H7 (cell line): Measurements from ENCODE around the gene COL9A3. TPM values are rescaled to one million over a fixed set of nuclear protein-coding genes. Genes with fewer than 3 reads are reported as not detected.
A peak's percentile ranks its signal among the peaks of the same experiment; 100 is the strongest.

Experiments
- DNase-seq: peaks from one replicate; pipeline ENCODE4 v3.0.0; 2012
- H3K27me3 ChIP-seq: 2 replicates; pipeline ENCODE4 v1.6.0; 2011; ENCODE audit warnings: mild to moderate bottlenecking, low read length; ENCODE audit not compliant: control insufficient read depth, insufficient read depth
- H3K36me3 ChIP-seq: replicated peaks from 2 replicates; pipeline ENCODE4 v1.5.1; 2011; ENCODE audit warnings: low read length; ENCODE audit not compliant: control insufficient read depth, insufficient read depth
- H3K4me3 ChIP-seq: 2 replicates; pipeline ENCODE4 v1.5.1; 2011; ENCODE audit warnings: low read depth, mild to moderate bottlenecking, control low read depth, low read length, moderate library complexity; ENCODE audit not compliant: insufficient read depth
- total RNA-seq: library from RNA; depleted of rRNA; stranded (reverse); fragments of >200 nt; shearing (Covaris generic); gene quantifications from 2 replicates; pipeline ENCODE4 v1.2.3, GENCODE V29; 2014

The COL9A3 gene
- total RNA-seq, 1 experiment from 2014 or later = 139 TPM

- DNase-seq = peak; percentile 82
Observed at GRCh38 chr20:62818592-62819493, 2.0 kb downstream of the COL9A3 start.

GRCh38 chr20:62819494-62820174 lies 2.8 kb downstream of the COL9A3 start:
- peak; percentile 63 for DNase-seq
- Histone ChIP-seq H3K4me3 (no peak overlapping the region), H3K27me3 (peaks cover 8% of the 10 kb centered on the region), H3K36me3 (no peaks in the 10 kb centered on the region; the same call in 1 of the 2 replicates)

More at GRCh38 chr20:62818592-62819493, 2.0 kb downstream of the COL9A3 start:
- H3K27me3 ChIP-seq = peaks cover 8% of the 10 kb centered on the region
- no peaks in the 10 kb centered on the region; the same call in 1 of the 2 replicates for H3K36me3 ChIP-seq
- no peak overlapping the region for H3K4me3 ChIP-seq

GRCh38 chr20:62820208-62820961 lies 3.5 kb downstream of the COL9A3 start:
- Histone ChIP-seq H3K36me3 (no peaks in the 10 kb centered on the region; the same call in 1 of the 2 replicates), H3K4me3 (no peak overlapping the region), H3K27me3 (peaks cover 8% of the 10 kb centered on the region)
- DNase-seq = peak; percentile 69

GRCh38 chr20:62820962-62821725 lies 4.3 kb downstream of the COL9A3 start:
- H3K36me3 ChIP-seq = no peaks in the 10 kb centered on the region; the same call in 1 of the 2 replicates
- no peak overlapping the region for H3K4me3 ChIP-seq
- DNase-seq = peak; percentile 66
- H3K27me3 ChIP-seq = peaks cover 8% of the 10 kb centered on the region

GRCh38 chr20:62821726-62822210 lies 4.9 kb downstream of the COL9A3 start:
- DNase-seq = no peak
- Histone ChIP-seq H3K27me3 (peaks cover 3% of the 10 kb centered on the region), H3K36me3 (no peaks in the 10 kb centered on the region; the same call in 1 of the 2 replicates), H3K4me3 (no peak overlapping the region)

- H3K4me3 ChIP-seq = no peak overlapping the region
- peak; percentile 76 for DNase-seq
- H3K27me3 ChIP-seq = peaks cover 2% of the 10 kb centered on the region
- H3K36me3 ChIP-seq = no peaks in the 10 kb centered on the region; the same call in 1 of the 2 replicates
Observed at GRCh38 chr20:62822239-62822787, 5.5 kb downstream of the COL9A3 start.

- DNase-seq = peak; percentile 89
- Histone ChIP-seq H3K4me3 (no peak overlapping the region), H3K36me3 (no peaks in the 10 kb centered on the region; the same call in 1 of the 2 replicates), H3K27me3 (no peaks in the 10 kb centered on the region)
Observed at GRCh38 chr20:62822788-62823651, 6.2 kb downstream of the COL9A3 start.

GRCh38 chr20:62823688-62824475 lies 7.0 kb downstream of the COL9A3 start:
- no peak overlapping the region for H3K4me3 ChIP-seq
- DNase-seq = peak; percentile 95
- no peaks in the 10 kb centered on the region for H3K27me3 ChIP-seq
- H3K36me3 ChIP-seq = no peaks in the 10 kb centered on the region; the same call in none of the 2 replicates

GRCh38 chr20:62824476-62825332 lies 7.9 kb downstream of the COL9A3 start:
- no peaks in the 10 kb centered on the region; the same call in none of the 2 replicates for H3K36me3 ChIP-seq
- DNase-seq = peak; percentile 96
- no peak overlapping the region; the same call in 1 of the 2 replicates for H3K4me3 ChIP-seq
- H3K27me3 ChIP-seq = no peaks in the 10 kb centered on the region

- no peak for DNase-seq
- no peaks in the 10 kb centered on the region for H3K27me3 ChIP-seq
- no peaks in the 10 kb centered on the region; the same call in none of the 2 replicates for H3K36me3 ChIP-seq
- H3K4me3 ChIP-seq = no peak overlapping the region; the same call in 1 of the 2 replicates
Observed at GRCh38 chr20:62825333-62825985, 8.6 kb downstream of the COL9A3 start.
